OCI-M2 (cell line): ENCODE data around the gene SESTD1.
"Not testable (repeated sequence)": the region's sequence is repeated elsewhere in the genome, so short reads cannot be mapped to it uniquely, and the experiment has no call there.

Experiments used
- DNase-seq: peaks from one replicate; lab custom pipeline; 2025; ENCODE audit not compliant: unreplicated experiment; lab: John Stamatoyannopoulos, UW

Gene SESTD1

DNA sequence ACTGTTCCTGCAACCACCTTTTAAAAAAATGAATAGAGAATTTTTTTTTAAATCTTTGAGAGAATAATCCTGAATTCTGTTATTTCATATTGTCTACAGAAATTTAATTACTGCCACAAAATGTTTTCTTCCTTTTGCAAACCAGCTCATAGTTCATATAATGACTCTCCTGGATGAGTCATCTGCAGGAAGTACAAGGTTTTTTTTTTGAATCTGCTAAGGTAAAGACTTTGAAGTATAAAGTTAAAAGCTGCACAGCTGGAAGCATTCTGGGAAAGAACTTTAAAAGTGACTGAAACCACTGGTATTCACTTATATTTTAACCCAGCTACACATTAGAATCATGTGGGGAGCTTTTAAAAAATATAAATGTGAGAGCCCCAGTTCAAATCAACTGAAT, 25.4 kb downstream of the SESTD1 start:
- DNase-seq, result no peak

DNA sequence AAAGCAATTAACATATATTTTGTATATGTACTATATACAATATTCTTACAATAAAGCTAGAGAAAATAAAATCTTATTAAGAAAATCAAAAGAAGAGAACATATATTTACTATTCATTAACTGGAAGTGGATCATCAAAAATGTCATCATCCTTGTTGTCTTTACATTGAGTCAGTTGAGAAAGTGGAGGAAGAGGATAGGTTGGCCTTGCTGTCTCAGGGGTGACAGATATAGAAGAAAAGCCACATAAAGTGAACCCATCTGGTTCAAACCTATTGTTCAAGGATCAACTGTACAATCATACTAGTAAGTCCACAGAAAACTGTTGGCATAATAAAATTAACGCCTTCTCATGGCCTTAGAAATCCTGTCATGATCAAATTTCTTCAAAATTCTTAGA, 26.6 kb downstream of the SESTD1 start:
- DNase-seq, result no peak

DNA sequence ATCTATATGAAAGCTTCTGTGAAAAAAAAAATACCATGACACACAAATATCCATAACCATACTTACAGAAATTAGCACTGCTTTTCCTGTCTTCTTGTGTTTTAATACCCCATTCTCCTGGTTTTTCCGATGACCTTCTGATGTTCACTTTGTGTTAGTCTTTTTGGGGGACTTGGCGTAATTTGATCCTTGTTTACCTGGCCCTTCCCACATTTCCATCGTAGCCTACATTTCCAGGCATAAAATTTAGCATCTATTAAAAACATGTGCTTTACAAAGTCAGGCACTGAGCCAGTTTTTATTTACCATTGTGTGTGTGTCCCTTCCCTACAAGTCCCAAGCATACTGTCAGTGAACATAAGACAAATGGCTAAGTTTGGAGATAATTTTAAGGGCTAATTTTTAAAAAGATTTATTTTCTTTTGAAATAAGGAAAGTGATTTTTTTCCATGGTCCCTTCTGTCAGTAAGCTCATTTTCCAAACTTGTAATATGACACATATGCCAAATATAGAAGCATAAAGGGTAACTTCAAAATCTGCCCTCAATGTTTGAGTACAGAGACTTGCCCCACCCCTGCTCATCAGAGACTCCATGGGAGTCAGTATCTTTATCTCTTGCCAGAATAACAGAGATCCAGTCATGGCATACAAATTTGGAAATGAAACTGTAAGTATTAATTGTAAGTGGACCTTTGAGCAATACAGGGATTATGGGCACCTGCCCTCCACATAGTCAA, 27.3 kb downstream of the SESTD1 start:
- DNase-seq, result no peak

DNA sequence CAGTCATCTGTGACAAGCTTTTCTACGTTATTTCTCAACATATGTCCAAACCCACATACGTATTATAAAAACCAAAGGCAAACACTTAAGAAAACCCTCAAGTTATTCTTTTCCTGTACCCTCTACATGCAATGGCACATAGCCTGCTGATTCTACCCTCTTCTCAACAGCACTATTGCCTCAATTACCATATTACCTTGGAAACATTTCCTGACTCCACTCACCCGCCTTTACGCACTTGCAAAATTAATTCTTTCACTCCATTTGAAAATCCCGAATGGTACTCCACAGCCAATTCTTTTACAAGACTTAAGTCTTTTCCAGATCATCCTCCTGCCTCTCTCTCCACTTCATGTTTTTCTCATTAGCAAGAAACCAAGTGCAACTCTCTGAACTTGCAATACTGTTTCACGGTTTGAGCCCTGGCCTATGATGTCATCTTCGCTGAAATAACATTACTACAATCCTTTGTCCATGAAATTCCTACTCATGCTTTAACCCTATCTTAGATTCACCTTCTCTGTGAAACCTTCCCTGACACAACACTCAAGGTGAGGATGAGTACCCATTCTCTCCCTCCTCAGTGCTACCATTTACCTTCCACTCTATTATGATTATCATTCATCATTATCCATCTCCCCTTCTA, 29.0 kb downstream of the SESTD1 start:
- DNase-seq, result no peak

DNA sequence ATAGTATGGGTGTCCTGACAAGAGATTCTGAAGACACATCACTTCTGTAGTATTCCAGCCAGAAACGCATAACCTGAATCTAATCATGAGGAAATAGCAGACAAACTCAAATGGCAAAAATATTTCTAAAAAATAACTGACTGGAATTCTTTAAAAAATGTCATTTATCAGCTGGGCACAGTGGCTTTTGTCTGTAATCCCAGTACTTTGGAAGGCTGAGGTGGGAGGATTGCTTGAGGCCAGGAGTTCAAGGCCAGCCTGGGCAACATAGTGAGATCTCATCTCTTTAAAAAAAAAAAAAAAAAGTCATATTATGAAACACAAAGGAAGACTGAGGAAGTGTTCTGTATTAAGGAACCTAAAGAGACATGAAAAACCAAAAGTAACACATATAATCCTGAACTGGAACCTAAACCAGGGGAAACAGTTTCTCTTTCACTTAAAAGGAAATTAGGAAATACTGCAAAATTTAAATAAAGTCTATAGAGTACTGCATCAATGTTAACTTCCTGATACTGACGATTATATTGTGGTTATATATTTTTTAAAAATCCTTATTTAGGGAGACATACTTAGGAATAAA, 29.9 kb downstream of the SESTD1 start:
- no peak for DNase-seq

DNA sequence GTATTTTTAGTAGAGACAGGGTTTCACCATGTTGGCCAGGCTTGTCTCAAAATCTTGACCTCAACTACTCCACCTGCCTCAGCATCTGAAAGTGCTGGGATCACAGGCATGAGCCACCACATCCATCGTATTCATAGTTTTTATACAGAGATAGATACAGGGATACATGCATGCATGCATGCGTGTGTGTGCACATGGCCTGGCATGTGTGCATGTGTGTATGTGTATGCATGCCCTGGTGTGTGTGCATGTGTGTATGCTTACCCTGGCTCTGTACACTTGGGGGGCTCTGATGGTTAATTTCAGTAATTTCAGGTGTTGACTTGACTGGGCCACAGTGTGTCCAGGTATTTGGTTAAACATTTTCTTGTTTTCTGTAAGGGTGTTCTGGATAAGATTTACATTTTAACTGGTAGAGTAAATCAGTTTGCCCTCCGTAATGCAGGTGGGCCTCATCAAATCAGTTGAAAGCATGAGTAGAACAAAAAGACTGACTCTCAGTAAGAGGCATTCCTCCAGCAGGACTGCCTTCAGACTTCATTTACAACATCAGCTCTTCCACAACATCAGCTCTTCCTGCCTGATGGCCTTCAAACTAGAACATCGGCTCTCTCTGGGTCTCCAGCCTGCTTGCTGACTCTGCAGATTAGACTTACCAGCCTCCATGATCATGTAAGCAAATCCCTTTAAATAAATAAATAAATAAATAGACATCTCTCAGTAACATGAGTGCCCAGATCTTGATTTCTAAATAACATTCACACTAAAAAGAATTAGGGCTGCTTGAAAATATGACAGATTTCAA, 30.8 kb downstream of the SESTD1 start:
- DNase-seq, result no peak

DNA sequence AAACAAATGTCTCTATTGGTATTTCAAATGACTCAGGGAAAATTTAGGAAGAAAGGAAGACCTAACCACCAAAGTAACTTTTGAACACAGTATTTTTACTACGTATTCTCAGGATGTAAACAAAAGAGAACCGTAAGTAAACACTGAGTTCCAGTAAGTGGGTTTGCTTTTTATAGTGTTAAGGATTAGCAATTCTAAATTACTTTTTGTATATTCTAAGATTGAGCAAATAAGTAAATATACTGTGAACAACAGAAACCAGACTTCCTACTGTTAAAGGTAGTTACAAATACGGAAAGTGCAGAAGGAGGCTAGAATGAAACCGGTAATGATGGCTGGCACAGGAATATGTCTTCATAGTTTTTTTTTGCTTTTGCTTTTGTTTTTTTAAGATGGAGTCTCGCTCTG, 31.5 kb downstream of the SESTD1 start:
- DNase-seq, result no peak

DNA sequence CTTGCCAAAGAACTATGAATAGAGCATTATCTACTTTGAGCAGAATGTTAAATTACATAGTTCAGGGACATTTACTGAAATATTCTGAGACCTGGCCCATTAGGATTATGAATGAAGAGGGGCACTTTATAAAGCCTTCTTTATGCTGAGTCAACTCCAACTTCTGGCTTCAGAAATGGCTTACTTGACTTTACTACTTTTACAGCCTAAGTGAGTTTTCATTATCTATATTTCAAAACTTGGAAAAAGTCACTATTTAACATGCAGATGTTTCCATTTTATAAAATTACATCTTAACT, 37.7 kb downstream of the SESTD1 start:
- DNase-seq, result no peak

DNA sequence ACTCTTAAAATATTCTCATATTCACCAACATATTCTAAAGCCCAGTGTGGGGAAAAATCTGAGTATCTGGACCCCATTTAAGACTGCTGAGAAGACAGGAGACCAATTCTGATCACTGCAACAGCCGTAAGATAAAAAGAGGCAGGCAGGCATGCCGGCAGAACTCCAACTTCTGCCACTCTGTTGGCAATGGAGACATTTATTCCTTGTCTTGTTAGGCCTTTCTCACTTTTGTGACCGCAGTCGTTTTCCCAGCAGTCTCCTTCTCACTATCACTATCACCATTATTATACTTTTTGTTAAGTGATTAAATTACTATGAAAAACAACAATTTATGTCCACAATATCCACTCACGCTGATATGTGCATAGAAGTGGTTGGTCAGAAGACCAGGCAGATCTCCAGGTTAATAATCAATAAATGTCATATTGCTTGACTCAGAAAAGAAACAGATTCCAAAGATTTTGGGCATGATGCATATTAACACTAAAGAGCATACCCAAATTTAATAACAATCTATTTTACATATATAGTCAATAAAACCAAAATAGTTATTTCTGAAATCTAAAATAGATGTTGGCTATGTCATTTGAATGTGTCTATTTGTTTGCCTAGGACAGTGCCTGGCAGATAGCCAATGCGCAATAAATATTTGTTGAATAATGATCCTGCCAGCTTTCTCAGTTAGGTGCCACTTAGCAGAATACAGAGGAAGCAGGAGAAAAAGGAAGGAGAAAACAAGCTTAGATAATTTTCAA, 38.2 kb downstream of the SESTD1 start:
- DNase-seq, result no peak

DNA sequence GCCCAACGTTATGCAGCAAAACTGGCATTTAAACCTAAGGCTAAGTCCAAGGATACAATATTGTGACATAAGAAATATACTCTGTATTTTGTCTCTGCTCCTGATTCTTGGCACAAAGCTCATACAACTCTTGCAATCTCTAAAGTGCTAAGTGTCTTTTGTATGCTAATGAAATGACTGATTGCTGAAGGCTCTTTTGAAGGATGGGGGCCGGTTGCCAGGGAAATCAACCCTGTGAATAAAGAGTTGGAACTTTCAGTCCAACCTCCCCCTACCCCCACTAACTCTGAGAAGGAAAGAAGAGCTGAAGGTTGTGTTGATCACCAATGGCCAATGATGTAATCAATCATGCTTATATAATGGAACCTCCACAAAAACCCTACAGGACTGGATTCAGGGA, 40.3 kb downstream of the SESTD1 start:
- no peak for DNase-seq

DNA sequence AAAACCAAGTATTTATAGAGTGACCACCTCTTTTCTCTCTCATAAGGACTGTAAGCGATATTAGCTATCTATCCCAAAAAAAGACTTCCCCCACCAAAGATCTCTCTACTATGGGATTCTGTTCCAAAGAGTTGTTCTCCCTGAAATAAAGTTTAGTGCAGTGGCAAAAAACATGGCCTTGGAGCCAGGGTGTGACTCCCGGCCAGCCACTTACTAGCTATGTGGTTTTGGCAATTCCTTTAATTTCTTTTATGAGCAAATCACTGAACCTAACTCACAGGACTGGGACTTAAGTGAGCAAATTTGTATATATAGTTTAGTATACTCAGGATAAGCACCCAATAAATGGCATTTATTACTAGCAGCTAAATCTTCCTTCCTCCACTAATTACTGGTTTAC, 42.6 kb downstream of the SESTD1 start:
- no peak for DNase-seq

DNA sequence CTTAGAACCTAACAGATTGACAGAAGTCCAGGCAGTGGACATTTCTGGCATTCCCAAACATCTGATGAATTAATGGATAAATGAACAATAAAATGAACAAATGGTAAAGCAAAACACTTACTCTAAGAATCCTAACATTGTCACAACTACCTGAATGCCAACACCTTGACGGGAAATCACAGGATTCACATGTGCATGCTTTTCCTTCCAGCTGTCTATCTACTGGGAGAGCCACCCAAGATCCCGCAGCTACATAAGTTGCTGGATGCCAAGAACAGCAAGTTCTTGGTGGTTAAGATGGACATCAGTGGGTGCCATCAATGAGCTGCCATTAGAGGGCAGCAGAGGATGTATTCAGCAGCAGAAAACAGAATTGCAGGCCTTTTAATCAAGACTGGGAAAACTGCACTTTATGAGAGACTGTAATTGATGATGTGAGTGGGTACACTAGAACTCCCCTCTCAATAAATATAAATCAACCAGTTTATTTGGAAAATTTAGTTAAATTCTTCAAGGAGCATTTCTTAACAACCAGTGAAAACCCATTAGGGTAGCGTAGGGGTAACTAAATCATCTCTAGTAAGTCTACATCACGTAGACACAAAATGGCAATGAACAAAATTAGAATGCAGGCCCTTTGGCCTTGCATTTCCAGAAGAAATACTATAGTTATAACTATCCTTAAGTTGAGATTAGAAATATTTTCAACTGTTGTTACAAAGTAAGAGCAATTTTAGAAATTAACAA, 45.6 kb downstream of the SESTD1 start:
- peak; percentile 51 for DNase-seq

DNA sequence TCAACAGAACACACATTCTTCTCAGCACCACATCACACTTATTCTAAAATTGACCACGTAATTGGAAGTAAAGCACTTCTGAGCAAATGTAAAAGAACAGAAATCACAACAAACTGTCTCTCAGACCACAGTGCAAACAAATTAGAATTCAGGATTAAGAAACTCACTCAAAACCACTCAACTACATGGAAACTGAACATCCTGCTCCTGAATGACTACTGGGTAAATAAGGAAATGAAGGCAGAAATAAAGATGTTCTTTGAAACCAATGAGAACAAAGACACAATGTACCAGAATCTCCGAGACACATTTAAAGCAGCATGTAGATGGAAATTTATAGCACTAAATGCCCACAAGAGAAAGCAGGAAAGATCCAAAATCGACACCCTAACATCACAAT, 50.0 kb downstream of the SESTD1 start:
- not testable (repeated sequence) for DNase-seq

DNA sequence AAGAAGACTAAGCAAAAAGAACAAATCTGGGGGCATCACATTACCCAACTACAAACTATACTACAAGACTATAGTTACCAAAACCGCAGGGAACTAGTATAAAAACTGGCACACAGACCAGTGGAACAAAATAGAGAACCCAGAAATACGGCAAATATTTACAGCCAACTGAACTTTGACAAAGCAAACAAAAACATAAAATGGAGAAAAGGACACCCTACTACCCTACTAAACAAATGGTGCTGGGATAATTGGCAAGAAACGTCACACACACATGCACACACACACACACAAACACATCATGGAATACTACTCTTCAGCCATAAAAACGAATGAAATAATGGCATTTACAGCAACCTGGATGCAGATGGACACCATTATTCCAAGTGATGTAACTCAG, 53.3 kb downstream of the SESTD1 start:
- no peak for DNase-seq

DNA sequence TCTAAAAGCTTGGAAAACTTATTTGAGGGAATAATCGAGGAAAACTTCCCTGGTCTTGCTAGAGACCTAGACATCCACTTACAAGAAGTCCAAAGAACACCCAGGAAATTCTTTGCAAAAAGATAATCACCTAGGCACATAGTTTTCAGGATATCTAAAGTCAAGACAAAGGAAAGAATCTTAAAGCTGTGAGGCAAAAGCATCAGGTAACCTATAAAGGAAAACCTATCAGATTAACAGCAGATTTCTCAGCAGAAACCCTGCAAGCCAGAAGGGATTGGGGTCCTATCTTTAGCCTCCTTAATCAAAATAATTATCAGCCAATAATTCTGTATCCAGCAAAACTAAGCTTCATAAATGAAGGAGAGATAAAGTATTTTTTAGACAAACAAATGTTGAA, 56.4 kb downstream of the SESTD1 start:
- not testable (repeated sequence) for DNase-seq

DNA sequence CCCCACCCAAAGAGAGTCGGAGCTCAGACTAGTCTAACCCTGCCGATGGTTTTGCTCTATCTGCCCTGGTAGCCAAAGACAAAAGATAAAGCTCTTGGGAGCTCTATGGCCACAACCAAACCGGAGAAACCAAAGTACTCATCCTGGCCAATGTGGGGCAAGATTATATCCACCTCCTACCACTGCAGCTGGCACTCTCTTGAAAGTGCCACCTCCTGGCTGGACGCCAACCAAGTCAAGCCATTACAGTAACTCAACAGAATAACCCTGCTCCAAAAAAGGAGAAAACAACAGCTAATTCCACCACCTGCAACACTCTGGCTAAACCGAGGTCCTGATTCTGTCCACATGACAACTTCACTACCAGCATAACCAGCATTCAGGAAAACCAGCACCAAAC, 57.6 kb downstream of the SESTD1 start:
- DNase-seq, result no peak

DNA sequence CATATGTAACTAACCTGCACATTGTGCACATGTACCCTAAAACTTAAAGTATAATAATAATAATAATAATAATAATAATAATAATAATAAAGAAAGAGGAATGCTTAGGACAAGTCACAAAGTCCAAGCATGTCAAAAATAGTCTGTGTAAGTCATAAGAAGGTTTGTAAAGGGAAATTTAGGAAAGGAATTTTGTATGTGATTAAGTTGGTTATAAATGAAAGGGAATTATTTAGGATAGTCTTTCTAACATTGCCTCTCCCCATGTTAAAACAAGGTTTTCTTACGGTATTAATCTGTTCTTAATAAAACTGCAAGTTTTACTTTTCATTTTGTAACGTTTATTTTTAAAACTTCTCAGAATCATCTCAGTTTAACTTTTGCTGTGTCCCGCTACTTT, 62.8 kb downstream of the SESTD1 start:
- no peak for DNase-seq

DNA sequence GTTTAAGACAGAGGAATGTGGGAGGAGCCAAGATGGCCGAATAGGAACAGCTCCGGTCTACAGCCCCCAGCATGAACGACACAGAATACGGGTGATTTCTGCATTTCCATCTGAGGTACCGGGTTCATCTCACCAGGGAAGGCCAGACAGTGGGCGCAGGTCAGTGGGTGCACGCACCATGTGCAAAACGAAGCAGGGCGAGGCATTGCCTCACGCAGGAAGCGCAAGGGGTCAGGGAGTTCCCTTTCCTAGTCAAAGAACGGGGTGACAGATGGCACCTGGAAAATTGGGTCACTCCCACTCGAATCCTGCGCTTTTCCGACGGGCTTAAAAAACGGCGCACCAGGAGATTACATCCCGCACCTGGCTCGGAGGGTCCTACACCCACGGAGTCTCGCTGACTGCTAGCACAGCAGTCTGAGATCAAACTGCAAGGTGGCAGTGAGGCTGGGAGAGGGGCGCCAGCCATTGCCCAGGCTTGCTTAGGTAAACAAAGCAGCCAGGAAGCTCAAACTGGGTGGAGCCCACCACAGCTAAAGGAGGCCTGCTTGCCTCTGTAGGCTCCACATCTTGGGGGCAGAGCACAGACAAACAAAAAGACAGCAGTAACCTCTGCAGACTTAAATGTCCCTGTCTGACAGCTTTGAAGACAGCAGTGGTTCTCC, 68.6 kb downstream of the SESTD1 start:
- not testable (repeated sequence) for DNase-seq

DNA sequence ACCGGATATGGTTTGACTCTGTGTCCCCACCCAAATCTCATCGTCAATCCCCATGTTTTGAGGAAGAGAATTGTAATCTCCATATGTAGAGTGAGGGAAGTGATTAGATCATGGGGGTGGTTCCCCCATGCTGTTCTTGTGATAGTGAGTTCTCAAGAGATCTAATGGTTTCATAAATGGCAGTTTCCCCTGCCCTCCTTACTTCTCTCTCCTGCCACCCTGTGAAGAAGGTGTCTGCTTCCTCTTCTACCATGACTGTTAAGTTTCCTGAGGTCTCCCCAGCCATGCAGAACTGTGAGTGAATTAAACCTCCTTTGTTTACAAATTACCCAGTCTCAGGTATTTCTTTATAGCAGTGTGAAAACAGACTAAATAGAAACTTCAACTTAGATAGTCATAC, 69.5 kb downstream of the SESTD1 start:
- no peak for DNase-seq
